BLaER1 treated with 17β-estradiol and CSF1 and Interleukin-3, amounts not matched to agents 10 nM and 100 nM (cell line): ENCODE measurements around the gene CAPN12.

ENCODE experiments used
- H3K27ac ChIP-seq, 11 experiments: shearing (Covaris generic); formaldehyde crosslinking; 2 replicates each; pipeline ENCODE4 v1.8.1; 2022
- H3K27me3 ChIP-seq, 11 experiments: shearing (Covaris generic); formaldehyde crosslinking; 2 replicates each; pipeline ENCODE4 v1.8.1; 2022
- H3K36me3 ChIP-seq, 11 experiments: shearing (Covaris generic); formaldehyde crosslinking; 2 replicates each; pipeline ENCODE4 v1.8.1; 2022
- H3K4me1 ChIP-seq, 10 experiments: shearing (Covaris generic); formaldehyde crosslinking; 2 replicates each; pipeline ENCODE4 v1.8.1; 2022
- H3K4me2 ChIP-seq, 11 experiments: shearing (Covaris generic); formaldehyde crosslinking; 2 replicates each; pipeline ENCODE4 v1.8.1; 2022
- H3K4me3 ChIP-seq, 10 experiments: shearing (Covaris generic); formaldehyde crosslinking; 2 replicates each; pipeline ENCODE4 v1.8.1; 2022
- H3K9ac ChIP-seq, 11 experiments: shearing (Covaris generic); formaldehyde crosslinking; 2 replicates each; pipeline ENCODE4 v1.8.1; 2022
- H3K9me3 ChIP-seq, 11 experiments: shearing (Covaris generic); formaldehyde crosslinking; replicated peaks in 1 of 11; 2 replicates each; pipeline ENCODE4 v1.8.1; 2022
- H4K20me1 ChIP-seq, 11 experiments: shearing (Covaris generic); formaldehyde crosslinking; 2 replicates each; pipeline ENCODE4 v1.8.1; 2022
- Cebpa-rat ChIP-seq, 11 experiments: shearing (Covaris generic); IDR thresholded peaks; 2 replicates each; pipeline ENCODE4 v1.8.1; 2022

The CAPN12 gene

GRCh38 chr19:38729653-38730469 lies 14.4 kb downstream of the CAPN12 start:
- Histone ChIP-seq H3K27ac (no peak overlapping the region), H3K4me1 (peaks cover 16 to 40% (median 24%) of the 10 kb centered on the region in 10 experiments), H3K36me3 (peaks cover 40 to 69% (median 56%) of the 10 kb centered on the region in 11 experiments), H3K4me2 (no peak overlapping the region), H3K4me3 (no peak overlapping the region), H3K9me3 (no peaks in the 10 kb centered on the region), H3K27me3 (no peaks in the 10 kb centered on the region), H3K9ac (no peak overlapping the region), H4K20me1 (peaks cover 0 to 32% (median 5%) of the 10 kb centered on the region in 11 experiments; a peak in 10 of 22 replicates)
- no peak for TF ChIP-seq Cebpa-rat (IDR thresholded peaks at IDR 0.05)

DNA sequence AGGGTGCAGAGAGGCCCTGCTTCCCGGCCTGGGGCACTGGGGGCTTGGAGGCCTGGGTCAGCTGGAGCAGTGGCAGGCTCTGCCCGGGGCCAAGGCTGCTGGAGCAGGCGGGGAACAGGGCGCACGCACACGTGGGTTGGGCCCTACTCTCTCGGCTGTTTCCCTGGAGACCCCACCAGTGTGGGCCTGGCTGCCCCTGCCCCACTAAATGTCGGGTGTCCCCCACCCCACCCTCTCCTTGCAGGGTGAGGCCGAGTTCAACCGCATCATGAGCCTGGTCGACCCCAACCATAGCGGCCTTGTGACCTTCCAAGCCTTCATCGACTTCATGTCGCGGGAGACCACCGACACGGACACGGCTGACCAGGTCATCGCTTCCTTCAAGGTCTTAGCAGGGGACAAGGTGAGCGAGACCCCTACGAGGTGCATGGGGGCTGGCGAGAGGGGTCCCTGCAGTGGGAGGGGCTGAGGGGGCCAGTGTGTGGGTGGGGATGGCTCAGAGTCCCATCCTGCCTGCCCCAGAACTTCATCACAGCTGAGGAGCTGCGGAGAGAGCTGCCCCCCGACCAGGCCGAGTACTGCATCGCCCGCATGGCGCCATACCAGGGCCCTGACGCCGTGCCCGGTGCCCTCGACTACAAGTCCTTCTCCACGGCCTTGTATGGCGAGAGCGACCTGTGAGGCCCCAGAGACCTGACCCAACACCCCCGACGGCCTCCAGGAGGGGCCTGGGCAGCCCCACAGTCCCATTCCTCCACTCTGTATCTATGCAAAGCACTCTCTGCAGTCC lies 15.3 kb downstream of the CAPN12 start:
- H3K27ac ChIP-seq: peak overlapping the region in 3 of 11 experiments; percentile 17 to 37 (median 32); a peak in 1 of 22 replicates
- H3K4me1 ChIP-seq: peaks cover 7 to 31% (median 15%) of the 10 kb centered on the region in 10 experiments
- H4K20me1 ChIP-seq: peaks cover 0 to 38% (median 0%) of the 10 kb centered on the region in 11 experiments; a peak in 7 of 22 replicates
- no peak for TF ChIP-seq Cebpa-rat (IDR thresholded peaks at IDR 0.05)
- H3K9ac ChIP-seq: peak overlapping the region in 5 of 11 experiments; percentile 11 to 33 (median 31); a peak in 5 of 22 replicates
- no peaks in the 10 kb centered on the region for H3K9me3 ChIP-seq
- H3K27me3 ChIP-seq: no peaks in the 10 kb centered on the region
- peaks cover 49 to 78% (median 65%) of the 10 kb centered on the region in 11 experiments for H3K36me3 ChIP-seq
- H3K4me2 ChIP-seq: 0 out of 22 replicates have a peak overlapping the region, but pooled peaks of 1 of the 11 experiments have one; percentile 9
- H3K4me3 ChIP-seq: no peak overlapping the region

DNA sequence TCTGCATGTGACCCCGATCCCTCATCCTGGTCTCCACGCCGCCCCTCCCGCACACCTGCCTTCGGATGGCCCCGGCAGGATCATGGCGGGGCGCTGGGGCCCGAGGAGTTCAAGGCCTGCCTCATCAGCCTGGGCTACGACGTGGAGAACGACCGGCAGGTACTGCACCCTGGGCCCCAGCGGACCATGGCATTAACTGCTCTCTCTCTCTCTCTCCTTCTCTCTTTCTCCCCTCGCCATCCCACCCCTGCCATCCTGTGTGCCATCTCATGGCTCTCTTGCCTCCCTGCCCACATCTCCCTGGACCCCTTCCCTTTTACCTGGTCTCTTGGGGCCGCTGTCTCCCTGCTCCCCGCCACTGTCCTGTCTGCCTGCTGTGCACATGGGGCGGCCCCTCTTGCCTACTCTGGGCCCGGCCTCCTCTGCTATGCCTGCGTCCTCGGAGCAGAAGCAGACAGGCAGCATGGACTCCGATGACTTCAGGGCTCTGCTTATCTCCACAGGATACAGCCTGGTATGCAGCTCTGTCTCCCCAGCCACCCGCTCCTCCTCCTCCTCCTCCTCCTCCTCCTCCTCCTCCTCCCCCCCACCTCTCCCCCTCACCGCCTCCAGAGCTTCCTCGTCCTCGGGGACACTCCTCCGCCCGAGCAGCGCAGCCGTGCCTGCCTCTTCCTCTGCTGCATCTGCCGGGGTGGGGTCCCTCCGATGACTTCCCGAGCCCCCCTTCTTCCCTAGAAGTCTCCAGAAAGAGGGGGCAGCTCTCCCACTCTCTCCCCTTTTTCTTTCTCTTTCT lies 16.2 kb downstream of the CAPN12 start:
- 0 out of 22 replicates have a peak overlapping the region, but pooled peaks of 3 of the 11 experiments have one; percentile 17 to 37 (median 32) for H3K27ac ChIP-seq
- no peaks in the 10 kb centered on the region for H3K27me3 ChIP-seq
- H3K4me2 ChIP-seq: peak overlapping the region in 4 of 11 experiments; percentile 12 to 50 (median 19); a peak in 6 of 22 replicates
- TF ChIP-seq Cebpa-rat (IDR thresholded peaks at IDR 0.05): no peak
- H3K4me1 ChIP-seq: peaks cover 0 to 22% (median 8%) of the 10 kb centered on the region in 10 experiments; a peak in 14 of 20 replicates
- H4K20me1 ChIP-seq: peaks cover 0 to 43% (median 0%) of the 10 kb centered on the region in 11 experiments; a peak in 7 of 22 replicates
- peaks cover 58 to 87% (median 74%) of the 10 kb centered on the region in 11 experiments for H3K36me3 ChIP-seq
- H3K9ac ChIP-seq: peak overlapping the region in 6 of 11 experiments; percentile 11 to 36 (median 32); a peak in 8 of 22 replicates
- H3K4me3 ChIP-seq: no peak overlapping the region
- no peaks in the 10 kb centered on the region for H3K9me3 ChIP-seq

GRCh38 chr19:38727306-38727867 lies 16.9 kb downstream of the CAPN12 start:
- H3K4me2 ChIP-seq: peak overlapping the region in 4 of 11 experiments; percentile 12 to 50 (median 19); a peak in 5 of 22 replicates
- H3K9me3 ChIP-seq: no peaks in the 10 kb centered on the region
- no peak overlapping the region for H3K27ac ChIP-seq
- no peak overlapping the region for H3K4me3 ChIP-seq
- peak overlapping the region in 2 of 11 experiments; percentile 23 to 28; a peak in 1 of 22 replicates for H3K9ac ChIP-seq
- peaks cover 65 to 94% (median 81%) of the 10 kb centered on the region in 11 experiments for H3K36me3 ChIP-seq
- peaks cover 0 to 25% (median 13%) of the 10 kb centered on the region in 10 experiments; a peak in 15 of 20 replicates for H3K4me1 ChIP-seq
- no peaks in the 10 kb centered on the region for H3K27me3 ChIP-seq
- peaks cover 0 to 50% (median 0%) of the 10 kb centered on the region in 11 experiments; a peak in 7 of 22 replicates for H4K20me1 ChIP-seq
- no peak for TF ChIP-seq Cebpa-rat (IDR thresholded peaks at IDR 0.05)

GRCh38 chr19:38726761-38727301 lies 17.4 kb downstream of the CAPN12 start:
- Histone ChIP-seq H4K20me1 (peaks cover 0 to 55% (median under 1%) of the 10 kb centered on the region in 11 experiments; a peak in 8 of 22 replicates), H3K4me2 (no peak overlapping the region), H3K36me3 (peaks cover 70 to 96% (median 86%) of the 10 kb centered on the region in 11 experiments), H3K9me3 (no peaks in the 10 kb centered on the region), H3K4me3 (no peak overlapping the region), H3K9ac (peak overlapping the region in 1 of 11 experiments; percentile 7; a peak in 1 of 22 replicates), H3K27me3 (no peaks in the 10 kb centered on the region), H3K4me1 (peaks cover 0 to 28% (median 17%) of the 10 kb centered on the region in 10 experiments; a peak in 16 of 20 replicates), H3K27ac (no peak overlapping the region)
- no peak for TF ChIP-seq Cebpa-rat (IDR thresholded peaks at IDR 0.05)

- TF ChIP-seq Cebpa-rat (IDR thresholded peaks at IDR 0.05): no peak
- Histone ChIP-seq H3K27ac (no peak overlapping the region), H3K36me3 (peaks cover 71 to 96% (median 89%) of the 10 kb centered on the region in 11 experiments)
Observed at GRCh38 chr19:38726284-38726673, 18.0 kb downstream of the CAPN12 start.

DNA sequence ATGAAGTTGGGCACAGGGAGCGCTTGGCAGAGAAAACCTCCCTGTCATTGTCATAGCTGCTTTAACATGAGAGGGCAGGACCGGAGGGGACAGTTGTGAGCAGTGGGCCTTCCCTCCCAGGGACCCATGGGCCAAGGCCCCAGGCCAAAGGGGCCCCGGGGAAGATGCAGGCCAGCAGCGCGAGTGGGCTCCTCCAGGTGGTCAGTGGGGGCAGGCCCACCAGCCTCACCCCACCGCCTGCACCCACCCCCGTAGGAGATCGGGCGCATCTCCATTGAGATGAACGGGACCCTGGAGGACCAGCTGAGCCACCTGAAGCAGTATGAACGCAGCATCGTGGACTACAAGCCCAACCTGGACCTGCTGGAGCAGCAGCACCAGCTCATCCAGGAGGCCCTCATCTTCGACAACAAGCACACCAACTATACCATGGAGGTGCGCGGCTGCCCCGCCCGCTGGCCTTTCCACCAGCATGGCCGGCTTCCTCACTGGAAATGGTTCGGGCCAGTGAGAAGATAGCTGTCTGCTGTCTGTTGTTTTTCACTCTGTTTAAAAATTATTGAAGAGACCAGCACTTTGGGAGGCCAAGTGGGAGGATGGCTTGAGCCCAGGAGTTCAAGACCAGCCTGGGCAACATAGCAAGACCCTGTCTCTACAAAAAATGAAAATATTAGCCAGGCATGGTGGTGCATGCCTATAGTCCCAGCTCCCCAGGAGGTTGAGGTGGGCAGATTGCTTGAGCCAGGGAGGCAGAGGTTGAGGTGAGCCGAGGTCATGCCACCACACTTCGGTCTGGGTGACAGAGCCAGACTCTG lies 18.6 kb downstream of the CAPN12 start:
- H3K27me3 ChIP-seq: no peaks in the 10 kb centered on the region
- no peak overlapping the region for H3K4me2 ChIP-seq
- peaks cover 0 to 35% (median 28%) of the 10 kb centered on the region in 10 experiments; a peak in 16 of 20 replicates for H3K4me1 ChIP-seq
- H3K36me3 ChIP-seq: peaks cover 72 to 96% (median 89%) of the 10 kb centered on the region in 11 experiments
- no peak overlapping the region for H3K27ac ChIP-seq
- no peak overlapping the region for H3K4me3 ChIP-seq
- H3K9me3 ChIP-seq: no peaks in the 10 kb centered on the region
- no peak for TF ChIP-seq Cebpa-rat (IDR thresholded peaks at IDR 0.05)
- H4K20me1 ChIP-seq: peaks cover 0 to 67% (median 12%) of the 10 kb centered on the region in 11 experiments; a peak in 9 of 22 replicates
- no peak overlapping the region for H3K9ac ChIP-seq

More at GRCh38 chr19:38726284-38726673, 18.0 kb downstream of the CAPN12 start:
- Histone ChIP-seq H3K9me3 (no peaks in the 10 kb centered on the region), H3K4me3 (no peak overlapping the region), H4K20me1 (peaks cover 0 to 61% (median 6%) of the 10 kb centered on the region in 11 experiments; a peak in 8 of 22 replicates), H3K4me1 (peaks cover 0 to 29% (median 22%) of the 10 kb centered on the region in 10 experiments; a peak in 16 of 20 replicates), H3K27me3 (no peaks in the 10 kb centered on the region), H3K4me2 (no peak overlapping the region), H3K9ac (0 out of 22 replicates have a peak overlapping the region, but pooled peaks of 1 of the 11 experiments have one; percentile 7)
